NCI-H345 treated with DMSO at 0.1 percent for 48 hours (cell line): ENCODE measurements around the gene SLCO1A2.
"Not testable (repeated sequence)": the region's sequence is repeated elsewhere in the genome, so short reads cannot be mapped to it uniquely, and the experiment has no call there.

Experiments
- DNase-seq: peaks from one replicate; lab custom pipeline; 2025; ENCODE audit not compliant: unreplicated experiment; lab: John Stamatoyannopoulos, UW

Gene SLCO1A2

GRCh38 chr12:21334771-21335325, at the start of gene SLCO1A2:
Gene SLCO1A2, minus strand, starts transcription at chr12:21334917. Its CDS starts 270 bp downstream, at chr12:21334647.
- DNase-seq: no peak

- no peak for DNase-seq
Observed at GRCh38 chr12:21384261-21384660, 49.5 kb upstream of the SLCO1A2 start.

- DNase-seq: not testable (repeated sequence)
Observed at GRCh38 chr12:21381320-21381719, 46.6 kb upstream of the SLCO1A2 start.

- DNase-seq: no peak
Observed at GRCh38 chr12:21379218-21379617, 44.5 kb upstream of the SLCO1A2 start.

GRCh38 chr12:21372602-21373001, 37.9 kb upstream of the SLCO1A2 start, which contains the start of gene IAPP:
Gene IAPP, plus strand, starts transcription at chr12:21372902. Its CDS starts 450 bp downstream, at chr12:21373352.
- DNase-seq: no peak

- no peak for DNase-seq
Observed at GRCh38 chr12:21370845-21371449, 36.2 kb upstream of the SLCO1A2 start.

GRCh38 chr12:21369141-21369980, 34.6 kb upstream of the SLCO1A2 start:
- no peak for DNase-seq

- DNase-seq: not testable (repeated sequence)
Observed at GRCh38 chr12:21360632-21361031, 25.9 kb upstream of the SLCO1A2 start.

GRCh38 chr12:21354641-21355040, 19.9 kb upstream of the SLCO1A2 start:
- DNase-seq: no peak

GRCh38 chr12:21353948-21354347, 19.2 kb upstream of the SLCO1A2 start:
- no peak for DNase-seq

- no peak for DNase-seq
Observed at GRCh38 chr12:21353487-21353886, 18.8 kb upstream of the SLCO1A2 start.

GRCh38 chr12:21350975-21351374, 16.3 kb upstream of the SLCO1A2 start:
- DNase-seq: no peak

- no peak for DNase-seq
Observed at GRCh38 chr12:21346542-21347205, 12.0 kb upstream of the SLCO1A2 start.

- DNase-seq: no peak
Observed at GRCh38 chr12:21343636-21344035, 8.9 kb upstream of the SLCO1A2 start.

- no peak for DNase-seq
Observed at GRCh38 chr12:21341769-21342168, 7.1 kb upstream of the SLCO1A2 start.

GRCh38 chr12:21340403-21340802, 5.7 kb upstream of the SLCO1A2 start:
- DNase-seq: no peak

GRCh38 chr12:21339921-21340320, 5.2 kb upstream of the SLCO1A2 start:
- DNase-seq: no peak

GRCh38 chr12:21337959-21338744, 3.4 kb upstream of the SLCO1A2 start:
- no peak for DNase-seq

- DNase-seq: no peak
Observed at GRCh38 chr12:21337453-21337852, 2.7 kb upstream of the SLCO1A2 start.

GRCh38 chr12:21336656-21337055, 1.9 kb upstream of the SLCO1A2 start:
- DNase-seq: no peak
